ENCODE measurements around the gene GAPDH.

GRCh38 chr12:6562881-6563280 lies 28.6 kb downstream of the GAPDH start:
- TF ChIP-seq CTCF (IDR thresholded peaks at IDR 0.05), result no peak
- no peak for TF ChIP-seq POLR2A (IDR thresholded peaks at IDR 0.05)
- no peak for TF ChIP-seq POLR2AphosphoS5 (IDR thresholded peaks at IDR 0.05)
- TF ChIP-seq EP300 (IDR thresholded peaks at IDR 0.05), result no peak

All from stomach (tissue), 4 donors.